GM10847 (cell line): Measurements from ENCODE around the gene LYST.

ENCODE experiments used
- POLR2A ChIP-seq: IDR thresholded peaks from 2 replicates; pipeline ENCODE4 v1.6.1; 2011; ENCODE audit not compliant: insufficient read length; ENCODE audit errors: extremely low read depth

Gene LYST

DNA sequence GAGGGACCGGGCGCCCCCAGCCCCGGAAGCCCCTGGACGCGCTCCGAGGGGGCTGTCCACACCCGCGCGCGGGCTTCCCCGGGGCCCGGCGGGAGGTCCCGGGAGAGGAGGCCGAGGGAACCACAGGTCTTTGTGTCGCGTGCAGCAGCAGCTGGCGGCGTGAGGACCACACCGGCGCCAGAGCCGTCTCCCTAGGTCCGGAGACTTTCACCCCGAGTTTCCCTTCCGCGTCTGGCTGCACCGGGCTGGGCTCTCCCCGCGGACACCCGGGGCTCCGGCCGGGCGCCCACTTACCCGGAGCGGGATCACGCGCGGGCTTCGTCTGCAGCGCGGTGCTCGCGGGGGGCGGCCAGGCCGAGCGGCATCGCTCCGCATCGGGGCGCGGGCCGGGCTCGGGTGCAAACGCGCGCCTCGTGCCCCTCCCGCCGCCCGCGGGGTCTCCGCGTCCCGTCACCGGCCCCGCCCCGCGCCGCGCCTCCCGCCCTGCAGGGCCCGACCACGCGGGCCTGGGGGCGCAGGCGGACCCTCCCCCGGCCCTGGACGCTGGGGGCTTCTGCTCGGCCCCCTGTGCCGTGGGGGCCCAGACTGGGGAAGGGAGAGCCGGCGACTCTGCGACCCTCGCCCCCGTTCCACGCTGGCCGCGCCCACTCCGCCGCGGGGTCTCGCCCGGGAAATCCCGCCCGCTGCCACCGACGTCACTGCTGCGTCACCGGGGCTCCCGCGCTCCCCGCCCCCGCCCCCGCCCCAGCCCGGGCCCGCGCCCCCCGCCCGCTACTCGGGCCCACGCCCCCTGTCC, 217.1 kb downstream of the LYST start, which contains the start of gene GNG4:
Gene GNG4, minus strand, starts transcription at position 417 of the 796 bp plus-strand sequence. CDS start 65,946 bp downstream, outside the sequence.
- TF ChIP-seq POLR2A = no peak

- TF ChIP-seq POLR2A = no peak
Measured at GRCh38 chr1:235648954-235649367, 217.7 kb downstream of the LYST start.

- no peak for TF ChIP-seq POLR2A
Measured at GRCh38 chr1:235648407-235648907, 218.2 kb downstream of the LYST start.

DNA sequence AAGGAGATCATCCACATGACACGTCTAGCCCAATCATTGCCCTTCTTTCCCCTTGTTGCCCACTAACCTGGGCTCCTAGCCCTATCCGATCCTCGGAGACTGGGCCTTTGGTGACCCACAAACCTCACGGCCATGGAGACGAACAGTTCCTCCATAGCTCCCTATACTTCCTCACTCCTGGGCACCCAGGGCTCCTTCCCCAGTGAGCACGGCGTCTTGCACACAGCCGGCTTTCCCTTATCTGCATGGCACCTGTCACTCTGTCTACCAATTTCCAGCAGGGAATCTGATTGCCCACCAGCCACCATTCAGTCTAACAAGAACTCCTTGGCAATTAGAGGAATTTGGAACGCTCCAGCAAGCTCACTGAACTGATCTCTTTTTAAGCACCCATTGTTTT, 220.2 kb downstream of the LYST start:
- no peak for TF ChIP-seq POLR2A

- TF ChIP-seq POLR2A = no peak
Measured at GRCh38 chr1:235644693-235645305, 221.9 kb downstream of the LYST start.

GRCh38 chr1:235643837-235644692, 222.6 kb downstream of the LYST start:
- no peak for TF ChIP-seq POLR2A

DNA sequence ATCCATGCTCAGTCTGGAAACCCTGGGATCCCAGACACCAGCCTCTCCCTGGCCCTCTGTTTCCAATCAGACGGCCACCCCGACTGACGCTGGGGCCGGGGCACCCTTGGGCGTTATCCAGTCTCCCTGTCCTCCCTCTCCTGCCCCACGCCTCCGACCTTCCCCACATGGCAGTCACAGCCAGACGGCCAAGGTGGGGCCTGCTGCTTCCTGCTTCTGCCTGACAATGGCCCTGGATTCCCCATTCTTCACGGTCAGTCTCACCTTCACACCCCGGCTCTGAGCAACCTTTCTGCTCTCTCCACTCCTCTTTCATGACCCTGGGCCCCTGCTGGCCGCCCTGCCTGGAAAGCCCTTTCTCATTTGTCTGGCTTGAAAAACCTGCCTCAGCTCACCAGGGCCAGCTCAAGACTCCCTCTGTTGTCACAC, 223.7 kb downstream of the LYST start:
- no peak for TF ChIP-seq POLR2A

DNA sequence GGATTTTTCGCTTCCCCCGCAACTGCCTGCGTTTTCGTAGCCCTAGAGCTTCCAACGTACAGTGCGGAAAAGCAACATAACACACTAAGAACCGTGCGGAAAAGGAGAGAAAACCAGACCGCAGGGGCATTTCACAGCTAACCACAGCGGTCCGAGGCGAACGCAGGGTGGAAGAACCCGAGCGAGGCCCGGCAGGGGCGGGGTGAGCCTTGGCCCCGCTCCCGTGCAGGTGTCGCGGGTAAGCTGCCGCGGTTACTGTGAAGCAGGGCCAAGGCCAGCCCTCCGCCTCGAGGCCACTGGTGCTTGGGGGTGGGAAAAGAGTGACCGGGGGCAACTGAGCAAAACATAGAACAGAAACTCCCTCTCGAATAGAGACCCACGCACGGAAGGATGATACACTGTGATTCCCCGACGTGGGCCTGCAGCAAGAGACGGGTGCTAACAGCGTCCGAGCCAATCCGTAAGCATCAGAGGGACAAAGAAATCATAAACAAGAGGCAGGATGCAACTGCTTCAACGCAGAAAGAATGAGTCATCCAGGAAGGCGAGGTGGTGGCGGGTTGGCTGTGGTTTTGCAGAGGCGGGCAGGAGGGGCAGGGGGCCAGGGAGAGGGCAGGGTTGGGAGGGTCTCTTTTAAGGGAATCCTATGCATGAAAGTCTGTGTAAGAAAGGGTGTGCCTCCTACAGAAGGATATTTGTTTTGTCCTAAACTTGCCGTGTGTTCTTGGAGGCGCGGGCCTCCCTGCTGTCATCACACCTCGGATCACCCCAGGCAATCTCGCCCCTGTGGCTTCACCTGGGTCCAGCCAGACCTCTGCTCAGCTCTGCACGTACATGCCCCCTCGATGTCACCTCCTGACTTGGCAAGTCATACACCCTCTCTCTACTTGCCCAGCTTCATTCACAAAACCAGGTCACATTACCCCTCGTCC, 224.4 kb downstream of the LYST start:
- no peak for TF ChIP-seq POLR2A

DNA sequence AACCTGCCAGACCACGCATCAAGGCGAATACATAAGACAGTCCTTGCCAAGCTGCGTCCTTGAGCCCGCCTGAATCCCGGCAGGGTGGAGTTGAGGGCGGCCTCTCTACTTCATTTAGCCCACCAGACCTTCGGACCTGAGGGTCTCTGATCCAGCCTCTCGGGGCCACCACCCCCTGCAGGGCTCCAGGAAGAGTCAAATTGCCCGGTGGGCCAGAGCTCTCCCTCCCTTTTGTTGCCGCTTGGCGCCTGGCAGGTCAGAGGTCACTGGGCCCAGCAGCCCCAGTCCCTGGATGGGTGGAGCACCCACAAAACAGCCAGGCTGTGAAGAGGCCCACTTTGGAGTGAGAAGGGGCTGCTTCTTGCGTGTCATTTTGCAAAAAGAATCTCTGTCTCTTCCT, 226.1 kb downstream of the LYST start:
- no peak for TF ChIP-seq POLR2A

GRCh38 chr1:235639226-235640205, 227.2 kb downstream of the LYST start:
- TF ChIP-seq POLR2A = no peak

- no peak for TF ChIP-seq POLR2A
Measured at GRCh38 chr1:235637756-235638534, 228.8 kb downstream of the LYST start.

- no peak for TF ChIP-seq POLR2A
Measured at GRCh38 chr1:235635938-235636662, 230.6 kb downstream of the LYST start.
